Measurements from ENCODE around the gene NALCN.

Gene NALCN

DNA sequence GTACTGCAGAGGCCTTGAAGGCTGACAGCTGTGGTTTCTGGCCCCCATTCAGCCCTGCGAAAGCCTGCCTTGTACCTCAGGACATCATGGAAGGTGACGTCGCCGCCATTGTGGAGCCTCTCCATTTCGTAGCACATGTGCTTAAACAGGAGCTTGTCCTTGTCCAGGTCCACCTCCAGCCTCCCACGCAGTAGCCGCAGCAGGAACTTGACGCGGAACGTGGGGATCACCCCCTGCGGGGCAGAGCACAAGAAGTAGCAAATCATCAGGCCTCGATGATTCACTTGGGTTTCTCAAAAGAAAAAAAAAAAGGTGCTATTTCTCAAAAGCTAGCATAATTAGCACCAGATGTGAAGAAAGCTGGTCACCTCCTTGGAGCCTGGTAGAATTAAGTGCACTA is 351.0 kb downstream of the NALCN start:
- no peaks in the 10 kb centered on the region for H4K20me1 ChIP-seq
- no peak overlapping the region for H3K27ac ChIP-seq
- no peak for TF ChIP-seq Cebpa-rat (IDR thresholded peaks at IDR 0.05)
- H3K4me1 ChIP-seq: no peaks in the 10 kb centered on the region
- H3K36me3 ChIP-seq: no peaks in the 10 kb centered on the region
- H3K27me3 ChIP-seq: no peaks in the 10 kb centered on the region
- no peak overlapping the region for H3K9ac ChIP-seq
- H3K4me2 ChIP-seq: no peak overlapping the region
- no peaks in the 10 kb centered on the region for H3K9me3 ChIP-seq
- H3K4me3 ChIP-seq: no peak overlapping the region

DNA sequence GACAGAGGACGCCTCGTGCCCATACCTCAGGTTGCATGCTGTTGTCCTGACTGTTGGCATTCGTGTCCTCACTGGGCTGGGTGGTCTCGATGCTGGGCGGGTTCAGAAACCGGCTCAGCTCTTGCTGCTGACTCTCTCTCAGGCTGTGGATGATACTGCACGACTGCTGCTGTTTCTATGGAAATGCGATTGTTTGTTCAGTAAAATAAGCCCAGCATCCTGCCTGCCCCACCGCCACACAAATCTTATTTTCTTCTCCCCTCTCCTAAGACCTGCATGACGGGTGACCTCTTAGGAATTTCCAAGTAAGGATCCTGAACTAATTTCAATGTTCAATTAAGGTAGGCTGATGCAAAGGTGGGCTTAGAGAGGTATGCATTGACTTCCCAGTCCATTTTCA is 356.5 kb downstream of the NALCN start:
- Histone ChIP-seq H3K4me1 (no peaks in the 10 kb centered on the region), H3K36me3 (no peaks in the 10 kb centered on the region), H3K9me3 (no peaks in the 10 kb centered on the region)

DNA sequence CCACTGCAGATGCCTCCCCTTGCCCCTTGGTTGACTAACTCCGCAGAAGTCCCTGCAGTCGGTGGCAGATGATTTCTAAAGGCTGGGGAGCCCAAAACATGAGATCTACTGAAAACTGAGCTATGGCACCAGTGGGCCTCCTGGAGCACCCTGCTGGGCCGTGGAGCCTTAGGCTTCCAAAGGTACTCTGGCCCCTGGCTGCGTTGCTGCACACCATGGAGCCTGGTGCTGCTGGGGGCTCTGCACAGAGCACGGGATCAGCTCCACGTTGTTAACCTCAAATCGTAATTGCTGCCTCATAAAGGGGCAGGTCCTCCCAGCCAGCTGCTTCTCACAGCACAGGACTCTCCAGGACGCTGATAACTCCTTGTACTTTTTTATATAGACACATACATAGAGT is 357.5 kb downstream of the NALCN start:
- Histone ChIP-seq H3K36me3 (no peaks in the 10 kb centered on the region), H3K9ac (no peak overlapping the region), H3K4me2 (no peak overlapping the region), H3K9me3 (no peaks in the 10 kb centered on the region), H3K27me3 (no peaks in the 10 kb centered on the region), H3K4me1 (no peaks in the 10 kb centered on the region), H3K4me3 (no peak overlapping the region), H3K27ac (no peak overlapping the region), H4K20me1 (no peaks in the 10 kb centered on the region)
- TF ChIP-seq Cebpa-rat (IDR thresholded peaks at IDR 0.05): no peak

More for the DNA sequence above, 356.5 kb downstream of the NALCN start:
- no peak for TF ChIP-seq Cebpa-rat (IDR thresholded peaks at IDR 0.05)
- H3K27ac ChIP-seq: no peak overlapping the region
- no peaks in the 10 kb centered on the region for H3K27me3 ChIP-seq
- no peak overlapping the region for H3K9ac ChIP-seq
- no peak overlapping the region for H3K4me3 ChIP-seq
- no peak overlapping the region for H3K4me2 ChIP-seq
- no peaks in the 10 kb centered on the region for H4K20me1 ChIP-seq

DNA sequence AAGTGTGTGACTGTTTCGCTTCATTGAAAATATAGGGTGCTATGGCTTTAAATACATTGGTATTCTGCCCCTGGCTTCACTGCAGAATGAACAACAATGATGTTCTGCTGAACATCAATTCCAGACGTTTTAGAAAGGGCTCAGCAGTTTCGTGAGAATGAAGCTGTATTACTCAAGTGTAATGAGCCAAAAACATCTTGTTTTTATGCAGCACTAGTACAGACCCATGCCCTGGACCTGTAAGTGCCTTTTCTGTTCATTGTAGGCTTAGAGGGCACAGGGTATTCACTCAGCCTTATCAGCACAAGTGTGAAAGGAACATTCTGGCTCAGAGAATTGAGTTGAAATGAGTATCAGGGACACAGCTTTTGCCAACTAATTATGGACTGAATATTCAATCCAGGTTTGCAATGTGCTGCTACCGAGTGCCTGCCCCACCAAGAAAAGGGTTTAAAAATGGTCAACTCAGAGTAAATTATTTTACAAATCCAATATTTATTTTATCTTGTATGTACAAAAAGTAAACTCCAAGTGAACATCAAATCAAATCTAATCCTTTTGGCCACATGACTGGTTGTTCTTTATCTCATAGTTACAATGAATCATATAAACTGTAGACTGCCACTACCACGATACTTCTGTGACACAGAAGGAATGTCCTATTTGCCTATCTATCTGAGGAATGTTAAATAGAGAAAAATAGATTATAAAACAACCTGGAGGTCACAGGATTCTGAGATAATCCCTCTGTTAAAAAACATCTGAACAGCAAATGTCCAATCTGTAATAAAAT is 362.8 kb downstream of the NALCN start:
- no peak overlapping the region for H3K27ac ChIP-seq
- no peak for TF ChIP-seq Cebpa-rat (IDR thresholded peaks at IDR 0.05)
- no peaks in the 10 kb centered on the region for H3K9me3 ChIP-seq
- no peaks in the 10 kb centered on the region for H3K36me3 ChIP-seq
- H3K4me1 ChIP-seq: no peaks in the 10 kb centered on the region
- H3K4me2 ChIP-seq: no peak overlapping the region
- no peaks in the 10 kb centered on the region for H4K20me1 ChIP-seq
- no peaks in the 10 kb centered on the region for H3K27me3 ChIP-seq
- no peak overlapping the region for H3K9ac ChIP-seq
- no peak overlapping the region for H3K4me3 ChIP-seq

DNA sequence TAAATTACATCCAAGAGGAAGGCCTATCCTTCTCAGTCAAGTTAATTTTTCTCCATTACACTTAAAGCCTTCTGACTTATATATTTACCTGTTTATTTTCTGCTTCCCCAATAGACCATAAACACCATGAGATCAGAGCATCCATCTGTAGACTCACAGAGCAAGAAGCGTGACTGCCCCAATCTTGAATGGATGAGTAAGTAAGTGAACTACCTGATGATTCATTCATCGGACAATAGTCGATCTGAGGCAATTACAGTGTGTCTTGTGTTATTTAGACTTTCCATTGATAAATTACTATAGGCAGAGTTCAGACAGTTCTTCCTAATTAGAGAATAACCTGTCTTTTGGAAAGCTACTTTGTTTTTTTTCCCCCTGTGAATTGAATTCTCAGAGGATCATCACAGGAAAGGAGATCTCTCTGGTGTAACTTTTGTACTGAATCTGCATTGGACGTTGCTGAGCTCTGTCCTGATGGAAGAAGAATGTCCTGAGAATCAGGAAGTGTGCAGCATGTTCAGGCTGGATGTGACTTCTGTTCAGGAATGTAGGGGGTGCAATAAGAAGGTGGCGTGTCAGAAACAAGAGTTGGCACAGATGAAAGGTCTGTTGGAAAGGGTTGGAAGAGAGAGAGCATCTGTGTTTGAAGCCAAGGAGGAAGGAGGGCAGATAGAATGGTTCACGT is 367.0 kb downstream of the NALCN start:
- Histone ChIP-seq H3K36me3 (no peaks in the 10 kb centered on the region), H3K4me3 (no peak overlapping the region), H3K4me1 (no peaks in the 10 kb centered on the region), H3K9me3 (peaks cover 2% of the 10 kb centered on the region; the same call in 1 of the 2 replicates), H3K9ac (no peak overlapping the region), H4K20me1 (no peaks in the 10 kb centered on the region), H3K4me2 (no peak overlapping the region), H3K27me3 (no peaks in the 10 kb centered on the region), H3K27ac (no peak overlapping the region)
- TF ChIP-seq Cebpa-rat (IDR thresholded peaks at IDR 0.05): no peak

DNA sequence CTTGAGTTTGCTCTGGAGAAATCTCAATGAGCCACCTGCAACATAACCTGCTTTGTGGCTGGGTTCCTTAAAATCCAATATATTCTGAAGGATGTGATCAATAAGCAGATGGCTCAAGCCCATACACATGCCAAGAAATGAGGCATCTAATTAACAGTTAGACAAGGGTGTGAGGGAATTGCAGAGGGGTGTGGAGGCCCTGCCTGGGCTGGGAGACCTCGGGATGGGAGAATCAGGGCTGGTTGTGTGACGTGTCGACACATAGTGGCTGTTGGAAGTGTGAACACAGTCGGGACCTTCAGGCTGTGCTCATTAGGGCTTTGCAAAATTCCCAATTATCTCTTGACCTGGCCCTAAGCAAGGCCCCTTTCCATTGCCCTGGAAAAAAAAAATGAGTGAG is 379.8 kb downstream of the NALCN start:
- Histone ChIP-seq H3K36me3 (no peaks in the 10 kb centered on the region), H3K4me2 (no peak overlapping the region), H3K4me1 (no peaks in the 10 kb centered on the region), H3K4me3 (no peak overlapping the region), H3K9me3 (peaks cover 7% of the 10 kb centered on the region; the same call in 1 of the 2 replicates), H4K20me1 (no peaks in the 10 kb centered on the region), H3K27ac (no peak overlapping the region), H3K9ac (no peak overlapping the region), H3K27me3 (no peaks in the 10 kb centered on the region)
- no peak for TF ChIP-seq Cebpa-rat (IDR thresholded peaks at IDR 0.05)

DNA sequence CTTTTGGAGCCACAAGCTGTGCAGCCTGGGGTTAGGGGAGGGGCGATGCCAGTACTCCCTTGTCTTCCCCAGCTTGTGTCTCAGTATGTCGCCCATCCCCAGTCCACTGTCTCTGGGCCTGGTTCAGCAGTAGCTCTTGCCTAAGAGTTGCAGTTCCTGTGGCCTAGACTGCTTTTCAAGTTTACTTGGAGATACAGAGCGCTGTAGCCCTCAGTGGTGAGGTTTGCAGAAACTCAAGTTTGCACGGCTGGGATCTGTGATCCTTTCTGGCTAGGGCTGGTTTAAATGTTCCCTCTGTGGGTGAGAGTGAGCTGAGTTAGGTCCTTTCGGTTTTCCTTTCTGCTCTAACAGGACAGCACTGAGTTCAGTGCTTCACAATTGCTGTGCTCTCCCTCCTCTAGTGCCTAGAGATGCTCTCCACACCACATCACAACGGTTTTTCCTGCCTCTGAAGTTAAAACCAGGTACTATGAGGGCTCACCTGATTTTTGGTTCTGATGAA is 381.1 kb downstream of the NALCN start:
- no peak overlapping the region for H3K9ac ChIP-seq
- H3K4me1 ChIP-seq: no peaks in the 10 kb centered on the region
- no peaks in the 10 kb centered on the region for H4K20me1 ChIP-seq
- H3K36me3 ChIP-seq: no peaks in the 10 kb centered on the region
- H3K9me3 ChIP-seq: peaks cover 7% of the 10 kb centered on the region; the same call in 1 of the 2 replicates
- H3K27ac ChIP-seq: no peak overlapping the region
- no peak for TF ChIP-seq Cebpa-rat (IDR thresholded peaks at IDR 0.05)
- H3K4me3 ChIP-seq: no peak overlapping the region
- no peaks in the 10 kb centered on the region for H3K27me3 ChIP-seq
- H3K4me2 ChIP-seq: no peak overlapping the region

DNA sequence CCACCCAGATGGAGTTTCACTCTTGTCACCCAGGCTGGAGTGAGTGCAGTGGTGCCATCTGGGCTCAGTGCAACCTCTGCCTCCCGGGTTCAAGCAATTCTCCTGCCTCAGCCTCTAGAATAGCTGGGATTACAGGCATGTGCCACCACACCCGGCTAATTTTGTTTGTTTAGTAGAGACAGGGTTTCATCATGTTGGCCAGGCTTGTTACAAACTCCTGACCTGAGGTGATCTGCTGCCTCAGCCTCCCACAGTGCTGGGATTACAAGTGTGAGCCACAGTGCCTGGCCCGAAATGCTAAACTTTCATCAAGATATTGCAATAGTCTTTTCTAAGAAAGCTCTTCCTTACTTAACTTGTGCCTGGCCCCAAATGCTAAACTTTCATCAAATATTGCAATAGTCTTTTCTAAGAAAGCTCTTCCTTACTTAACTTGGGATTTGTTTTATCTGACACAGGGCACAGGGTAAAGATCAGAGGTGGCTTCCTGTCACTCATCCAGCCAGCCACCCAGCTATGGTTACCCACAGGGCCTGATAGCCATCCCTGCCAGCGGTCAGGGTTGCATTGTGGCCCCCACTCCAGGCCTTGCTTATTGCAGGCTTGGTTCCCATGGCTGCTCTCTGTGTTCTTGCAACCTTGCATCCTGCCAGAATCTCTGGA is 389.4 kb downstream of the NALCN start:
- Histone ChIP-seq H3K4me1 (no peaks in the 10 kb centered on the region), H4K20me1 (no peaks in the 10 kb centered on the region), H3K27me3 (no peaks in the 10 kb centered on the region), H3K36me3 (no peaks in the 10 kb centered on the region), H3K9ac (no peak overlapping the region), H3K4me2 (no peak overlapping the region), H3K9me3 (no peaks in the 10 kb centered on the region), H3K27ac (no peak overlapping the region), H3K4me3 (no peak overlapping the region)
- no peak for TF ChIP-seq Cebpa-rat (IDR thresholded peaks at IDR 0.05)

DNA sequence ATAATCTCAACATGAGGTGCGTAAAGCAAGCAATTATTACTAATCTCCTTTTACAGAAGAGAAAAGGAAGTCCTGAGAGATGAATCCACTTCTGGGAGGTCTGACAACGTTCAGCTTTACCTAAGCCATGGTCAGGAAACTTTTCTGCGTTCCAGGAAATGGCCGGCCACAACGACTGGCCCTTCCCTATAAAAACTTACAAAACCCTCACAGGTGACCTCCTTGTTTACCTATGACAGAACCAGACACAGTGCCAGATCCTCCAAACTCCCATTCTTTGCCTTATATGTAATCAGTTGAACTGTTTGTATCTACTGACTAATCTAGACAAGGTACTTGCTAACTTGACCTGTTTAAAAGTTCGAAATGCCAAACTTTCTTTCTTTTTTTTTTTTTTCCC is 390.0 kb downstream of the NALCN start:
- no peak for TF ChIP-seq Cebpa-rat (IDR thresholded peaks at IDR 0.05)
- H3K36me3 ChIP-seq: no peaks in the 10 kb centered on the region

DNA sequence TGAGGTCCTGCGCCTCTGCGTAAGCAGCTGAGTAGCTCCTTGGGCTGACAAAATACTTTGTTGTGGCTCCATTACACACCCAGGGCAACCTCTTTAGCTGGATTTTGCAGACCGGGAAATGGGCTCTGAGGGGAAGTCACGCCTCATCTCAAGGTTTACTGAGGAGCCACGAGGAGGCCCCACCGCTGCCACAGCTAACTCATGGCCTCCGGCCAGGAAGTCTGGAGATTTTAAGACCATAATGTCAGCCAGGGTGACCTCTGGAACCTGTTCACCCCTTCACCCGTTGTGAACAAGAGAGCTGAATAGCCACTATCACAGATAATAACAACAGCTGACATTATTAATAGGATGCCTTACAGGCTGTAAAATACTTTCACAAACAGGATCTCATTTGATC is 390.4 kb downstream of the NALCN start:
- no peak overlapping the region for H3K27ac ChIP-seq
- no peaks in the 10 kb centered on the region for H4K20me1 ChIP-seq
- no peaks in the 10 kb centered on the region for H3K9me3 ChIP-seq
- TF ChIP-seq Cebpa-rat (IDR thresholded peaks at IDR 0.05): no peak
- no peak overlapping the region for H3K4me2 ChIP-seq
- H3K27me3 ChIP-seq: no peaks in the 10 kb centered on the region
- H3K9ac ChIP-seq: no peak overlapping the region
- H3K4me3 ChIP-seq: no peak overlapping the region
- H3K36me3 ChIP-seq: no peaks in the 10 kb centered on the region
- no peaks in the 10 kb centered on the region for H3K4me1 ChIP-seq

More for the DNA sequence above, 390.0 kb downstream of the NALCN start:
- Histone ChIP-seq H3K4me3 (no peak overlapping the region), H3K4me2 (no peak overlapping the region), H3K4me1 (no peaks in the 10 kb centered on the region), H4K20me1 (no peaks in the 10 kb centered on the region), H3K9me3 (no peaks in the 10 kb centered on the region), H3K9ac (no peak overlapping the region), H3K27ac (no peak overlapping the region), H3K27me3 (no peaks in the 10 kb centered on the region)

Data from BLaER1 (cell line).